ENCODE data around the gene STK24.

- TF ChIP-seq POLR2A (IDR thresholded peaks at IDR 0.05; ENCODE audit: low read depth, low read length): no peak
- TF ChIP-seq SMC3 (IDR thresholded peaks at IDR 0.05; ENCODE audit: low read depth, low read length): no peak
- no peak for TF ChIP-seq RAD21 (IDR thresholded peaks at IDR 0.05; ENCODE audit: low read length)
- TF ChIP-seq CTCF (conservative IDR thresholded peaks at IDR 0.05; ENCODE audit: low read depth, low read length): no peak
- TF ChIP-seq RFX5 (IDR thresholded peaks at IDR 0.05; ENCODE audit: low read depth, low read length): no peak
- TF ChIP-seq CHD1 (IDR thresholded peaks at IDR 0.05; ENCODE audit: low read depth, low read length): no peak
- no peak for TF ChIP-seq MAFK (IDR thresholded peaks at IDR 0.05; ENCODE audit: low read depth, low read length)
- TF ChIP-seq RCOR1 (IDR thresholded peaks at IDR 0.05; ENCODE audit: insufficient replicate concordance, low read length): no peak
- TF ChIP-seq MXI1 (IDR thresholded peaks at IDR 0.05; ENCODE audit: borderline replicate concordance, low read depth, low read length): no peak
- TF ChIP-seq BHLHE40 (IDR thresholded peaks at IDR 0.05; ENCODE audit: low read depth, low read length): no peak
- no peak for TF ChIP-seq USF2 (IDR thresholded peaks at IDR 0.05; ENCODE audit: low read depth, low read length)
- no peak for TF ChIP-seq FOS (IDR thresholded peaks at IDR 0.05; ENCODE audit: low read depth, low read length)
Observed at GRCh38 chr13:98495627-98496478, 81.1 kb downstream of the STK24 start.
